Hypothalamus (tissue), 51 donors: ENCODE results near the gene PTCH1.

Experiments used
- DNase-seq, 51 donors: peaks; one replicate each; lab custom pipeline; 2025; lab: John Stamatoyannopoulos, UW

PTCH1 gene

GRCh38 chr9:95446984-95447383 is 69.8 kb downstream of the PTCH1 start:
- DNase-seq, result no peak

GRCh38 chr9:95446259-95446658 is 70.5 kb downstream of the PTCH1 start:
- DNase-seq, result no peak

GRCh38 chr9:95444160-95444559 is 72.6 kb downstream of the PTCH1 start:
- DNase-seq, result no peak

GRCh38 chr9:95443301-95443700 is 73.5 kb downstream of the PTCH1 start:
- DNase-seq, result no peak

- no peak for DNase-seq
These were observed 75.7 kb downstream of the PTCH1 start for GRCh38 chr9:95441081-95441480.

- no peak for DNase-seq
These were observed 76.3 kb downstream of the PTCH1 start for GRCh38 chr9:95440447-95440846.

GRCh38 chr9:95438561-95439357 is 78.0 kb downstream of the PTCH1 start:
- DNase-seq, result no peak

DNA sequence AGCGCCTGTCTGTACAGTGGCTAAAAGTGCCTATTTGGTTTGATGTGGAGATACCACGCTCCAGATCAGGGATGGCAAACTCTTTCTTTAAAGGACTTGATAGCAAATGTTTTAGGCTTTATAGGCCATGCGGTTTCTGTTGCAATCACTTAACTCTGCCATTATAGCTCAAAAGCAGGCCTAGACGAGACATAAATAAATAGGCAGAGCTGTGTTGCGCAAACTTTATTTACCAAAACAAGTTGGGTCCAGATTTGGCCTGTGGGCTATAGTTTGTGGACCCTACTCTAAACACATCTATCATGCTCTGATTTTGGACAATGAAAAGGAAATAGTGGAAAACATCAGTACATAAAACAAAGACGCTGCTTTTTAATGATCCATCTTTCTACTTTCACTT is 79.2 kb downstream of the PTCH1 start:
- DNase-seq, result no peak

DNA sequence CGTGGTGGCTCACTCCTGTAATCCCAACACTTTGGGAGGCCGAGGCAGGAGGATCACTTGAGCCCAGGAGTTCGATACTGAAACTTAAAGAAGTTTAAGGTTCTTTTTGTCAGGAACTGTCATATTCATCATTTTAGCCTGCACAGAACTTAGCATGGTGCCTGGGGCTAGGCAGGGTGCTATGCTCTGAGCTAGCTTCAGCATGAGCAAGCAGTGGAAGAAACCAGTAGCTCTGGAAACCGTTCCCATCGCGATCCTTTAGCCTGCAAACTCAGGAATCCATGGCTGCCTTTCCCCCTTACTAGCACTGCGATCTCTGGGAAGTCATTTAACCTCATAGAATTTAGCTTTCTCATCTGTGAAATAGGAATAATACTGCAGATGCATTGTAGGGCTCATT is 80.4 kb downstream of the PTCH1 start:
- DNase-seq, result no peak

DNA sequence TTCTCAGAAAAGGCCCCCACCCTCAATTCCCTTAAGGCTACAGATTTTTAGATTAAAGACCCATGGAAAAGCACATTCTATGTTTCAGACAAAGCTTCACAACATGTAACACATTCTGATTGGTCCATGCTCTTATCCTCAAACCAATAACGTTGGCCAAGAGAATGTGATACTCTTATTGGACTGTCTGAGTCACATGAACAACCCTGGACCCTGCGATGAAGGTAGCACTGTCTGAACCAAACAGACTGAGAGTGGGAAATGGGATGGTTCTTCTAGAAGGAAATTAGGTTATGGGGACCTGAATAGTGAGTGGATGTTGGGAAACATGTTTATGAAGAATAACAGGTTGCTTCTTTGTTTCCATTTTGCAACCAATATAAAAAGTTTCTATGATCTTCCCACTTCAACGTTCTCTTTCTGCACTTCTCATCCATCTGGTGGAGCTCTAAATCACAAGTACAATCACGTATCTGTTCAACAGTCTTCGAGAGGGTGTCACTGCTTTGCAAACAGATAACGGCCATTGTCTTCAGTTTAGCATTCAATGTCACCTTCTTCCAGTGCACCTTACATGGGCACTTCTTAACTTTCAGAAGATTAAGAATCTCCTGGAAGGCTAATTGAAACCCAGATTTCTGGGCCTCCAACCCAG is 81.6 kb downstream of the PTCH1 start:
- no peak for DNase-seq

DNA sequence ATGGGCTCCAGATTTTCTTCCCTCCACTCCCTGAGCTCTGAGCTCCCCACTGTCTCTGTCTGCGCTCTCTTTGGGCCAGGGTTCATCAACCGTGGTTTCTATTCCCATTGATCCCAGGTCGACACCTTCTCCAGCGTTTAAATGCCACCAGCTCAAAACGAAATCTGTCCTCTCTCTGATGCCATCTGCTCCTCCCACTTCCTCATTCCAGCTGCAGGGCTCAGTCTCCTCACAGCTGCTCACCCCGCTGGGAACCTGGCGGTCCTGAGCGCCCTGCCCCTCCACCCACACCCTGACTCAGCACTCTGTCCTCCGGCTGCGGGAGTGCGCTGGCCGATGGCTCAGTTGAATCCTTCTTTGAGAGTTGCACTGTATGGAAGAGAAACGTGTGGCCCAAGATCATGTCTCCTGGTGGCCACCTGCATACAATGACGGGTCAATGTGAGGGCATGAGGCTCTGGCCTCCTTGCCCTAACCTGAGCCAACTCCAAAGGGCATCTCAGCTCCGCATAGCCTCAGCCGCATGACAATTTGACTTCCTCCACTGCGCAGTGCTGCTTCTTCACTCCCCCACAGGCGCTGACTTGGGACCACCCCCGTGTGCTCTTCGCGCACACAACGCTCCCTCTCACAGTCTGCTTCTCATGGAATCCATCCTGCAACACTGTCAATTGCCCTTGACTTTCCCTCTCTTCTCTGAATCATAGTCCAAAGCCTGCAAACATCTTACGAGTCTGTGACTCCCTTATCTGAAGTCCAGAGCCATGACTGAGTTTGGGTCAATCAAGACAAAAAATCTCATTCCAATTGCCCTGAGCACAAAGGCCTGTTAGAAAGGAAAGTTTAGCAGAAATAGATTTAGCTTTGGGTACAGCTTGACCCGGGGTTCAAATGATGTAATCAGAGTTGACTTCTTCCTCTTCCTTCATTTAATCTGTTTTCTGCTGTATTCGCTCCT is 82.4 kb downstream of the PTCH1 start:
- no peak for DNase-seq

- DNase-seq, result no peak
These were observed 83.5 kb downstream of the PTCH1 start for GRCh38 chr9:95433096-95433819.

DNA sequence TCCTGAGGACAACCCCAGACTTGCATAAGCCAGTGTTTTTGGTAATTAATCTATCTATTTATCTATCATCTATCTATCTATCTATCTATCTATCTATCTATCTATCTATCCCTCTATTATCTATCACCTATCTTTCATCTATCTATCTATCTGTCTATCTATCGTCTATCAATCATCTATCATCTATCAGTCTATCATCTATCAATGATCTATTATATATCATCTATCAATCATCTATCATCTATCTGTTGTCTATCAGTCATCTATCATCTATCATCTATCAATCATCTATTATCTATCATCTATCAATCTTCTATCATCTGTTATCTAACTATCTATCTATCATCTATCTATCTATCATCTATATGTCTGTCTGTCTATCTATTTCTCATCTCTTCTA is 85.5 kb downstream of the PTCH1 start:
- DNase-seq, result no peak

DNA sequence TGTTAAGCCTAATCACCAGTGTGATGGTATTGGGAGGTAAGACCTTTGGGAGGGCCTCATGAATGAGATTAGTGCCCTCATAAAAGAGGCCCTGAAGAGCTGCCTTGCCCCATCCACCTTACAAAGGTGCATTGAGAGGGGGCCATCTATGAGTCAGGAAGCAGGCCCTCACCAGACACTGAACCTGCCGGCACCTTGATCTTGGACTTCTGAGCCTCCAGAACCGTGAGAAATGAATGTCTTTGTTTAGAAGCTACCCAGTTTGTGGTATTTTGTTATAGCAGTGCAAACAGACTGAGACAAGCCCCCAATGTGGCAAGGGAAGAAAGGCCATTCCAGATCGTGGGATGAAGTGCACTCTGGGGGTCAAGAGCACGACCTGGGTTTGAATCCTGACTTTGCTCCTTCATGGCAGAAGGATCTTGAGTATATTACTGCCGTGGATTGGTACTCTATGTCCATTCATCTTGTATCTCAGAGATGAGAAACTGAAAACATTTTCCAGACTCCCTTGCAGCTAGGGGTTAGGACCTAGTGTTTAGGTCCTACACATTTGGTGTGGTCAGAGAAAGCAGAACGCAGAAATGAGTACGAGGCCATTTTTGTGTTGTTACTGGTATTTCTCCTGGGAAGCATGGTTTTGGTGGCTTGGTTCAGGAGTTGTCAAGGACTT is 86.7 kb downstream of the PTCH1 start:
- no peak for DNase-seq

- no peak for DNase-seq
These were observed 87.7 kb downstream of the PTCH1 start for GRCh38 chr9:95429096-95429495.

GRCh38 chr9:95425910-95426551 is 90.7 kb downstream of the PTCH1 start:
- DNase-seq, result no peak

DNA sequence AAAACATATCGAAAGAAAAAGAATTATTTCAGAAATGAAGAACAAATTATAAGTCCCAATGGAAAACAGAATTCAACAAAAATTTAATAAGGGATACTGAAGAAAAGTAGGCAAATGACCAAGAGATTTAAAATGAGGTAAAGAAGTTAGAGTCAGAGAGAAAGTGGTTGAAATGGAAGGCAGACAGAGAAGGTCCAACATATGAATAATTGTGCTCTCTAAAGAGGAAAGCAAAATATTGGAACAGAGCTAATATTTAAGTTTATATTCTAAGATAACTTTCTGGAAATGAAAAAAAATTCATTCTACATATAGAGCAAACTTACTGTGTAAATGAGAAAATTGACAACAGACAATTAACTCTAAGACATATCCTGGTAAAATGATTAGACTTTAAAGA is 94.1 kb downstream of the PTCH1 start:
- DNase-seq, result no peak

- DNase-seq, result no peak
These were observed 96.3 kb downstream of the PTCH1 start for GRCh38 chr9:95420518-95420917.

DNA sequence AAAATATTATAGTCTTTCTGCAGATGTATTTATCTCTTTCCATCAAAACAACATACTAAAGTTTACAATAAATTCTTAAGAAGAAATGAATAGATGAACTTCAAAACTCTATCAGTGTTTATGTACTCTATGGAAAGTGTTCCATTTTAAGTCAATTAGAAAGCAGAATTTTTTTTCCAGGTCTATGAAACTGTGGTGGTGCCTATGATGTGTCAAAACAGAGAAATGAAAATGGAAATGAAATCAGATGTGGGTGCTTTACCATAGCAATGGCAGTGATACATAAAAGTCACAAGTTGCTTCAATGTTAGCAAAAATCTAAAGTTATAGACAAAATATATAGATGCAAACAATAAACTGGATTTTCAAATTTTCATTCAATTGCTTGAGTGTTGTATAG is 97.3 kb downstream of the PTCH1 start:
- no peak for DNase-seq

DNA sequence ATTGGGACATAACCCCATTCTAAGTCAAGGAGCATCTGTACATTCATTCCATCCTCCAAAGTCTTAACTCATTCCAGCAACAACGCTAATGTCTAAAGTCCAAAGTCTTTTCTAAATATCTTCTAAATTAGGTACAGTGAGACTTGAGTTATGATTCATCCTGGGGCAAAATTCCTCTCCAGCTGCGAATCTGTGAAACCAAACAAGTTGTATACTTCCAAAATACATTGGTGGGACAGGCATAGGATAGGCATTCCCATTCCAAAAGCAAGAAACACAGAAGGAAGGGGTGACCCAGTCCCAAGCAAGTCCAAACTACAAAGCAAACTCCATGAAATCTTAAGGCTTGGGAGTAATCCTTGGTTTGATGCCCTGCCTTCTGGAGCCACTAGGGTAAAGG is 101.6 kb downstream of the PTCH1 start:
- DNase-seq, result no peak
